CD4-positive, alpha-beta T cell treated with Interleukin-15 for 1 hour (primary cell): ENCODE data around the gene MSH3.
"Not testable (repeated sequence)": the region's sequence is repeated elsewhere in the genome, so short reads cannot be mapped to it uniquely, and the experiment has no call there.

Source experiments
- DNase-seq: peaks from one replicate; pipeline ENCODE4 v3.0.0-alpha.2; 2020

The MSH3 gene

GRCh38 chr5:80864109-80864508, 209.7 kb downstream of the MSH3 start:
- DNase-seq = no peak

- no peak for DNase-seq
Measured at GRCh38 chr5:80864706-80865435, 210.4 kb downstream of the MSH3 start.

GRCh38 chr5:80865551-80865950, 211.1 kb downstream of the MSH3 start:
- no peak for DNase-seq

GRCh38 chr5:80866371-80866770, 211.9 kb downstream of the MSH3 start:
- DNase-seq = no peak

- no peak for DNase-seq
Measured at GRCh38 chr5:80867233-80867632, 212.8 kb downstream of the MSH3 start.

GRCh38 chr5:80870442-80870841, 216.0 kb downstream of the MSH3 start:
- DNase-seq = no peak

- DNase-seq = no peak
Measured at GRCh38 chr5:80871541-80871961, 217.1 kb downstream of the MSH3 start.

- DNase-seq = no peak
Measured at GRCh38 chr5:80874162-80874561, 219.7 kb downstream of the MSH3 start.

- DNase-seq = no peak
Measured at GRCh38 chr5:80877592-80877991, 223.1 kb downstream of the MSH3 start.

- no peak for DNase-seq
Measured at GRCh38 chr5:80881726-80882125, 227.3 kb downstream of the MSH3 start.

- DNase-seq = not testable (repeated sequence)
Measured at GRCh38 chr5:80883390-80883789, 228.9 kb downstream of the MSH3 start.

- no peak for DNase-seq
Measured at GRCh38 chr5:80884086-80884813, 229.8 kb downstream of the MSH3 start.

GRCh38 chr5:80884929-80885328, 230.5 kb downstream of the MSH3 start:
- no peak for DNase-seq

- DNase-seq = no peak
Measured at GRCh38 chr5:80885396-80886000, 231.0 kb downstream of the MSH3 start.

- DNase-seq = no peak
Measured at GRCh38 chr5:80894083-80894482, 239.6 kb downstream of the MSH3 start.

- DNase-seq = no peak
Measured at GRCh38 chr5:80895523-80895922, 241.1 kb downstream of the MSH3 start.

GRCh38 chr5:80902624-80903023, 248.2 kb downstream of the MSH3 start:
- DNase-seq = not testable (repeated sequence)

- DNase-seq = no peak
Measured at GRCh38 chr5:80904533-80905187, 250.2 kb downstream of the MSH3 start.

- DNase-seq = no peak
Measured at GRCh38 chr5:80905405-80905804, 251.0 kb downstream of the MSH3 start.

GRCh38 chr5:80912479-80912878, 258.0 kb downstream of the MSH3 start:
- DNase-seq = no peak

GRCh38 chr5:80915716-80916115, 261.3 kb downstream of the MSH3 start:
- DNase-seq = no peak

GRCh38 chr5:80916676-80917075, 262.2 kb downstream of the MSH3 start:
- DNase-seq = no peak

- no peak for DNase-seq
Measured at GRCh38 chr5:80917631-80918030, 263.2 kb downstream of the MSH3 start.
